SK-N-MC (cell line): ENCODE measurements around the gene PRAMEF25.
"Not testable (repeated sequence)": the region's sequence is repeated elsewhere in the genome, so short reads cannot be mapped to it uniquely, and the experiment has no call there.

Source experiments
- EZH2 ChIP-seq: fragments of 200-600 bp; sonication (generic); IDR thresholded peaks from one replicate; pipeline ENCODE4 v1.6.1; 2017; ENCODE audit warnings: antibody characterized with exemption
- POLR2AphosphoS5 ChIP-seq: IDR thresholded peaks from 2 replicates; pipeline ENCODE4 v1.6.1; 2012; ENCODE audit warnings: mild to moderate bottlenecking, low read depth, low read length, borderline replicate concordance

DNA sequence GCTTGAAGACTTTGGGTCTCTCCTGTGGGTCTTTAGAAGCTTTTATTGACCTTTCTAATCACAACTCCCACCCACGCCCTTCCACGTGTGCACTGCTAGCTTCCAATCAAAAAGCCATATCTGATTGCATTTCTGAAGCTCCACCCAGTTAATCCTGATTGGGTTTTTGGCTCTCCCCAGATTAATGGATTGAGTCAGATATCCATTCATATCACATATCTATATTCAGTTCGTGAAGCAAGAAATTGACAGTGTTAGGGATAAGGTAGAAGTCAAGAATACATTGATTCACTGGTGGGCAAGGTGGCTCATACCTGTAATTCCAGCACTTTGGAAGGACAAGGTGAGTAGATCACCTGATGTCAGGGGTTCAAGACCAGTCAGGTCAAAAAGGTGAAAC lies 14.1 kb upstream of the PRAMEF25 start, which contains the start of gene PRAMEF27:
- not testable (repeated sequence) for TF ChIP-seq POLR2AphosphoS5, EZH2
